Suppressor macrophage treated with lipopolysaccharide for 4 hours (primary cell): Measurements from ENCODE around the gene CFAP47.
A peak's percentile ranks its signal among the peaks of the same experiment; 100 is the strongest.
"Not testable (repeated sequence)": the region's sequence is repeated elsewhere in the genome, so short reads cannot be mapped to it uniquely, and the experiment has no call there.

ENCODE experiments used
- DNase-seq: peaks from one replicate; pipeline ENCODE4 v3.0.0-alpha.2; 2020

The CFAP47 gene

GRCh38 chrX:35919536-35920309 lies at the start of gene CFAP47:
TSS of gene CFAP47 (plus strand) at chrX:35919734. CDS start at chrX:35919800, 66 bp downstream.
- DNase-seq, result no peak

GRCh38 chrX:35880601-35881000 lies 38.9 kb upstream of the CFAP47 start:
- DNase-seq, result no peak

- DNase-seq, result no peak
Measured at GRCh38 chrX:35886135-35886534, 33.4 kb upstream of the CFAP47 start.

- DNase-seq, result peak; percentile 53
Measured at GRCh38 chrX:35890699-35891098, 28.8 kb upstream of the CFAP47 start.

GRCh38 chrX:35986816-35987215 lies 67.3 kb downstream of the CFAP47 start:
- DNase-seq, result not testable (repeated sequence)

- DNase-seq, result no peak
Measured at GRCh38 chrX:36007207-36007606, 87.7 kb downstream of the CFAP47 start.

GRCh38 chrX:36019125-36019524 lies 99.6 kb downstream of the CFAP47 start:
- no peak for DNase-seq

GRCh38 chrX:36035550-36035949 lies 116.0 kb downstream of the CFAP47 start:
- DNase-seq, result no peak

GRCh38 chrX:36062778-36063177 lies 143.2 kb downstream of the CFAP47 start:
- DNase-seq, result no peak

- no peak for DNase-seq
Measured at GRCh38 chrX:36071061-36071460, 151.5 kb downstream of the CFAP47 start.

- DNase-seq, result not testable (repeated sequence)
Measured at GRCh38 chrX:36075009-36075408, 155.5 kb downstream of the CFAP47 start.

- no peak for DNase-seq
Measured at GRCh38 chrX:36083256-36083655, 163.7 kb downstream of the CFAP47 start.

GRCh38 chrX:36087366-36087765 lies 167.8 kb downstream of the CFAP47 start:
- DNase-seq, result no peak

GRCh38 chrX:36088939-36089338 lies 169.4 kb downstream of the CFAP47 start:
- DNase-seq, result not testable (repeated sequence)

- DNase-seq, result no peak
Measured at GRCh38 chrX:36102425-36102824, 182.9 kb downstream of the CFAP47 start.

GRCh38 chrX:36116222-36116621 lies 196.7 kb downstream of the CFAP47 start:
- no peak for DNase-seq

GRCh38 chrX:36159254-36159653 lies 239.7 kb downstream of the CFAP47 start:
- no peak for DNase-seq

GRCh38 chrX:36160081-36160480 lies 240.5 kb downstream of the CFAP47 start:
- DNase-seq, result no peak

GRCh38 chrX:36198575-36198974 lies 279.0 kb downstream of the CFAP47 start:
- DNase-seq, result no peak

- no peak for DNase-seq
Measured at GRCh38 chrX:36199928-36200327, 280.4 kb downstream of the CFAP47 start.

GRCh38 chrX:36214924-36215323 lies 295.4 kb downstream of the CFAP47 start:
- no peak for DNase-seq

- DNase-seq, result no peak
Measured at GRCh38 chrX:36218801-36219200, 299.3 kb downstream of the CFAP47 start.

- DNase-seq, result not testable (repeated sequence)
Measured at GRCh38 chrX:36234840-36235528, 315.4 kb downstream of the CFAP47 start.

GRCh38 chrX:36241397-36241796 lies 321.9 kb downstream of the CFAP47 start:
- no peak for DNase-seq
